ENCODE data around the gene RNF223. TPM values are rescaled to one million over a fixed set of nuclear protein-coding genes. Genes with fewer than 3 reads are reported as not detected.

RNF223 gene
- total RNA-seq, 1 experiment from 2014 or later, result 5.0 TPM

GRCh38 chr1:1082239-1082775 lies 8.2 kb upstream of the RNF223 start:
- Mint-ChIP-seq H3K27ac (ENCODE audit: unreplicated experiment) (no peak overlapping the region), H3K4me1 (ENCODE audit: low read depth, unreplicated experiment) (no peaks in the 10 kb centered on the region), H3K9me3 (ENCODE audit: low read depth, unreplicated experiment) (no peaks in the 10 kb centered on the region), H3K27me3 (ENCODE audit: unreplicated experiment) (no peaks in the 10 kb centered on the region), H3K4me3 (ENCODE audit: low read depth, unreplicated experiment) (no peak overlapping the region), H3K36me3 (ENCODE audit: insufficient read depth, unreplicated experiment) (peaks cover 41% of the 10 kb centered on the region)
- BruUV-seq (replicated peaks), result no TSS peak
- intact Hi-C loops (cut with micrococcal nuclease; ENCODE audit: unreplicated experiment), result no loop called here
- TF ChIP-seq CTCF (IDR thresholded peaks at IDR 0.05; ENCODE audit: unreplicated experiment), result no peak
- CTCF ChIA-PET, result no interaction called here
- DNase-seq, result no peak

- Mint-ChIP-seq H3K9me3 (ENCODE audit: low read depth, unreplicated experiment) (no peaks in the 10 kb centered on the region), H3K4me3 (ENCODE audit: low read depth, unreplicated experiment) (no peak overlapping the region), H3K4me1 (ENCODE audit: low read depth, unreplicated experiment) (no peaks in the 10 kb centered on the region), H3K27ac (ENCODE audit: unreplicated experiment) (no peak overlapping the region), H3K27me3 (ENCODE audit: unreplicated experiment) (no peaks in the 10 kb centered on the region), H3K36me3 (ENCODE audit: insufficient read depth, unreplicated experiment) (peaks cover 35% of the 10 kb centered on the region)
- DNase-seq, result no peak
- BruUV-seq (replicated peaks), result no TSS peak
- CTCF ChIA-PET, result no interaction called here
- intact Hi-C loops (cut with micrococcal nuclease; ENCODE audit: unreplicated experiment), result no loop called here
- no peak for TF ChIP-seq CTCF (IDR thresholded peaks at IDR 0.05; ENCODE audit: unreplicated experiment)
Measured at GRCh38 chr1:1081311-1082238, 7.5 kb upstream of the RNF223 start.

GRCh38 chr1:1080951-1081310 lies 6.8 kb upstream of the RNF223 start:
- H3K36me3 Mint-ChIP-seq (ENCODE audit: insufficient read depth, unreplicated experiment), result peaks cover 35% of the 10 kb centered on the region
- intact Hi-C loops (cut with micrococcal nuclease; ENCODE audit: unreplicated experiment), result no loop called here
- DNase-seq, result no peak

GRCh38 chr1:1080122-1080757 lies 6.1 kb upstream of the RNF223 start:
- peaks cover 35% of the 10 kb centered on the region for H3K36me3 Mint-ChIP-seq (ENCODE audit: insufficient read depth, unreplicated experiment)
- TF ChIP-seq CTCF (IDR thresholded peaks at IDR 0.05; ENCODE audit: unreplicated experiment), result no peak
- no peaks in the 10 kb centered on the region for H3K4me1 Mint-ChIP-seq (ENCODE audit: low read depth, unreplicated experiment)
- no peaks in the 10 kb centered on the region for H3K9me3 Mint-ChIP-seq (ENCODE audit: low read depth, unreplicated experiment)
- peak overlapping the region; percentile 74 for H3K27ac Mint-ChIP-seq (ENCODE audit: unreplicated experiment)
- intact Hi-C loops (cut with micrococcal nuclease; ENCODE audit: unreplicated experiment), result no loop called here
- no peaks in the 10 kb centered on the region for H3K27me3 Mint-ChIP-seq (ENCODE audit: unreplicated experiment)
- BruUV-seq (replicated peaks), result no TSS peak
- H3K4me3 Mint-ChIP-seq (ENCODE audit: low read depth, unreplicated experiment), result peak overlapping the region; percentile 50
- peak; percentile 63 for DNase-seq
- CTCF ChIA-PET, result no interaction called here

More at GRCh38 chr1:1080951-1081310, 6.8 kb upstream of the RNF223 start:
- H3K27me3 Mint-ChIP-seq (ENCODE audit: unreplicated experiment), result no peaks in the 10 kb centered on the region
- H3K4me1 Mint-ChIP-seq (ENCODE audit: low read depth, unreplicated experiment), result no peaks in the 10 kb centered on the region
- CTCF ChIA-PET, result no interaction called here
- TF ChIP-seq CTCF (IDR thresholded peaks at IDR 0.05; ENCODE audit: unreplicated experiment), result no peak
- no peaks in the 10 kb centered on the region for H3K9me3 Mint-ChIP-seq (ENCODE audit: low read depth, unreplicated experiment)
- H3K4me3 Mint-ChIP-seq (ENCODE audit: low read depth, unreplicated experiment), result no peak overlapping the region
- BruUV-seq (replicated peaks), result no TSS peak
- H3K27ac Mint-ChIP-seq (ENCODE audit: unreplicated experiment), result no peak overlapping the region

Data from Calu3 (cell line).